Kidney glomerular epithelial cell (primary cell): Measurements from ENCODE around the gene SPATA6L.
"Not testable (repeated sequence)": the region's sequence is repeated elsewhere in the genome, so short reads cannot be mapped to it uniquely, and the experiment has no call there.

Source experiments
- DNase-seq: peaks from one replicate; lab custom pipeline; 2025; lab: John Stamatoyannopoulos, UW

SPATA6L gene

GRCh38 chr9:4674783-4675182 is 8.5 kb upstream of the SPATA6L start:
- peak; percentile 10 for DNase-seq

GRCh38 chr9:4671737-4672136 is 5.5 kb upstream of the SPATA6L start:
- DNase-seq = no peak

GRCh38 chr9:4670591-4670990 is 4.3 kb upstream of the SPATA6L start:
- no peak for DNase-seq

GRCh38 chr9:4669890-4670289 is 3.6 kb upstream of the SPATA6L start:
- DNase-seq = no peak

- no peak for DNase-seq
Measured at GRCh38 chr9:4668604-4669003, 2.3 kb upstream of the SPATA6L start.

- no peak for DNase-seq
Measured at GRCh38 chr9:4667681-4668080, 1.4 kb upstream of the SPATA6L start.

GRCh38 chr9:4665357-4665756 is 923 bp downstream of the SPATA6L start:
- no peak for DNase-seq

GRCh38 chr9:4663956-4664355 is 2.3 kb downstream of the SPATA6L start:
- DNase-seq = no peak

GRCh38 chr9:4662989-4663792 is 3.1 kb downstream of the SPATA6L start:
- DNase-seq = no peak

- peak; percentile 83 for DNase-seq
Measured at GRCh38 chr9:4662108-4662988, 3.9 kb downstream of the SPATA6L start, which contains the start of gene PLPP6. TSS of gene PLPP6 (plus strand) at chr9:4662294. CDS start at chr9:4662376, 82 bp downstream.

- no peak for DNase-seq
Measured at GRCh38 chr9:4661611-4662010, 4.7 kb downstream of the SPATA6L start.

- DNase-seq = peak; percentile 29
Measured at GRCh38 chr9:4661165-4661564, 5.1 kb downstream of the SPATA6L start.

- DNase-seq = not testable (repeated sequence)
Measured at GRCh38 chr9:4660665-4661064, 5.6 kb downstream of the SPATA6L start.

GRCh38 chr9:4657426-4658159 is 8.7 kb downstream of the SPATA6L start:
- DNase-seq = no peak

GRCh38 chr9:4656621-4657020 is 9.7 kb downstream of the SPATA6L start:
- DNase-seq = no peak

- DNase-seq = not testable (repeated sequence)
Measured at GRCh38 chr9:4656196-4656595, 10.1 kb downstream of the SPATA6L start.

GRCh38 chr9:4654538-4654937 is 11.7 kb downstream of the SPATA6L start:
- DNase-seq = no peak

- DNase-seq = no peak
Measured at GRCh38 chr9:4654084-4654483, 12.2 kb downstream of the SPATA6L start.

GRCh38 chr9:4642351-4642750 is 23.9 kb downstream of the SPATA6L start:
- DNase-seq = no peak

- peak; percentile 19 for DNase-seq
Measured at GRCh38 chr9:4640027-4640426, 26.3 kb downstream of the SPATA6L start.

GRCh38 chr9:4639420-4639819 is 26.9 kb downstream of the SPATA6L start:
- DNase-seq = no peak

- no peak for DNase-seq
Measured at GRCh38 chr9:4638968-4639367, 27.3 kb downstream of the SPATA6L start.
